Ishikawa (cell line): ENCODE results near the gene NRG3.

Experiments
- EGR1 ChIP-seq: IDR thresholded peaks from 2 replicates; pipeline ENCODE4 v1.6.1; 2012
- RAD21 ChIP-seq: IDR thresholded peaks from 2 replicates; pipeline ENCODE4 v1.6.1; 2012; ENCODE audit warnings: low read depth
- TEAD4 ChIP-seq: IDR thresholded peaks from 2 replicates; pipeline ENCODE4 v1.6.1; 2012
- YY1 ChIP-seq: IDR thresholded peaks from 2 replicates; pipeline ENCODE4 v1.6.1; 2012; ENCODE audit warnings: low read depth
- TF ChIP-seq, protein P1 (sequence below): IDR thresholded peaks from 2 replicates; pipeline ENCODE4 v1.6.1; 2012; ENCODE audit warnings: low read depth, mild to moderate bottlenecking

DNA sequence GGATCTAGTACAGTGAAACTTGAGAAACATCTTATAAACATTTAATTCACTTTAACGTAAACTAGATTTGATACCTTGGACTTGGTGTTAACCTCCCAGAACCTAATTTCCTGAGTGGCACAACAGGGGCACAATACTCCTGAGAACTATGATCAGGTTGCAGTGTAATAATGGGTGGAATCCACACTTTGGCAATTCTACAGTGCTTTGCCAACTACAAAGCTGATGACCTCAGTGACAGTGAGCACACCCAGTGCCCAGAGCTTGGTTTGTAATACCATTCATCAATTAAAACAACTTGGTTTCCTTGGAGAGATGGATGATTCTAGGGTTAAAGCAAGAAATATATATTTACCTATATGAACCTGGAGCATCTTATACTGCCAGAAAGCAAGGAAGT lies 379.2 kb downstream of the NRG3 start:
- no peak for TF ChIP-seq EGR1
- TF ChIP-seq, protein P1, sequence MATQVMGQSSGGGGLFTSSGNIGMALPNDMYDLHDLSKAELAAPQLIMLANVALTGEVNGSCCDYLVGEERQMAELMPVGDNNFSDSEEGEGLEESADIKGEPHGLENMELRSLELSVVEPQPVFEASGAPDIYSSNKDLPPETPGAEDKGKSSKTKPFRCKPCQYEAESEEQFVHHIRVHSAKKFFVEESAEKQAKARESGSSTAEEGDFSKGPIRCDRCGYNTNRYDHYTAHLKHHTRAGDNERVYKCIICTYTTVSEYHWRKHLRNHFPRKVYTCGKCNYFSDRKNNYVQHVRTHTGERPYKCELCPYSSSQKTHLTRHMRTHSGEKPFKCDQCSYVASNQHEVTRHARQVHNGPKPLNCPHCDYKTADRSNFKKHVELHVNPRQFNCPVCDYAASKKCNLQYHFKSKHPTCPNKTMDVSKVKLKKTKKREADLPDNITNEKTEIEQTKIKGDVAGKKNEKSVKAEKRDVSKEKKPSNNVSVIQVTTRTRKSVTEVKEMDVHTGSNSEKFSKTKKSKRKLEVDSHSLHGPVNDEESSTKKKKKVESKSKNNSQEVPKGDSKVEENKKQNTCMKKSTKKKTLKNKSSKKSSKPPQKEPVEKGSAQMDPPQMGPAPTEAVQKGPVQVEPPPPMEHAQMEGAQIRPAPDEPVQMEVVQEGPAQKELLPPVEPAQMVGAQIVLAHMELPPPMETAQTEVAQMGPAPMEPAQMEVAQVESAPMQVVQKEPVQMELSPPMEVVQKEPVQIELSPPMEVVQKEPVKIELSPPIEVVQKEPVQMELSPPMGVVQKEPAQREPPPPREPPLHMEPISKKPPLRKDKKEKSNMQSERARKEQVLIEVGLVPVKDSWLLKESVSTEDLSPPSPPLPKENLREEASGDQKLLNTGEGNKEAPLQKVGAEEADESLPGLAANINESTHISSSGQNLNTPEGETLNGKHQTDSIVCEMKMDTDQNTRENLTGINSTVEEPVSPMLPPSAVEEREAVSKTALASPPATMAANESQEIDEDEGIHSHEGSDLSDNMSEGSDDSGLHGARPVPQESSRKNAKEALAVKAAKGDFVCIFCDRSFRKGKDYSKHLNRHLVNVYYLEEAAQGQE = no peak
- TF ChIP-seq YY1 = no peak
- TF ChIP-seq TEAD4 = no peak
- TF ChIP-seq RAD21 = no peak
